ENCODE results near the gene CLRN3.

Gene CLRN3

GRCh38 chr10:127866276-127867013, 26.3 kb downstream of the CLRN3 start:
- peaks cover 11% of the 10 kb centered on the region for H3K9me3 ChIP-seq (ENCODE audit: severe bottlenecking)
- no peak overlapping the region for H3K27ac ChIP-seq (ENCODE audit: poor library complexity, severe bottlenecking)
- no peak for DNase-seq (ENCODE audit: low spot score)
- no peak for ATAC-seq (ENCODE audit: low read depth)
- TF ChIP-seq, protein P1, sequence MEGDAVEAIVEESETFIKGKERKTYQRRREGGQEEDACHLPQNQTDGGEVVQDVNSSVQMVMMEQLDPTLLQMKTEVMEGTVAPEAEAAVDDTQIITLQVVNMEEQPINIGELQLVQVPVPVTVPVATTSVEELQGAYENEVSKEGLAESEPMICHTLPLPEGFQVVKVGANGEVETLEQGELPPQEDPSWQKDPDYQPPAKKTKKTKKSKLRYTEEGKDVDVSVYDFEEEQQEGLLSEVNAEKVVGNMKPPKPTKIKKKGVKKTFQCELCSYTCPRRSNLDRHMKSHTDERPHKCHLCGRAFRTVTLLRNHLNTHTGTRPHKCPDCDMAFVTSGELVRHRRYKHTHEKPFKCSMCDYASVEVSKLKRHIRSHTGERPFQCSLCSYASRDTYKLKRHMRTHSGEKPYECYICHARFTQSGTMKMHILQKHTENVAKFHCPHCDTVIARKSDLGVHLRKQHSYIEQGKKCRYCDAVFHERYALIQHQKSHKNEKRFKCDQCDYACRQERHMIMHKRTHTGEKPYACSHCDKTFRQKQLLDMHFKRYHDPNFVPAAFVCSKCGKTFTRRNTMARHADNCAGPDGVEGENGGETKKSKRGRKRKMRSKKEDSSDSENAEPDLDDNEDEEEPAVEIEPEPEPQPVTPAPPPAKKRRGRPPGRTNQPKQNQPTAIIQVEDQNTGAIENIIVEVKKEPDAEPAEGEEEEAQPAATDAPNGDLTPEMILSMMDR (IDR thresholded peaks at IDR 0.05; ENCODE audit: poor library complexity, severe bottlenecking), result no peak
- no peaks in the 10 kb centered on the region for H3K4me1 ChIP-seq (ENCODE audit: insufficient read depth, poor library complexity, severe bottlenecking)
- peaks cover 3% of the 10 kb centered on the region for H3K27me3 ChIP-seq (ENCODE audit: insufficient read depth, poor library complexity, severe bottlenecking)
- H3K36me3 ChIP-seq (ENCODE audit: low read depth), result no peaks in the 10 kb centered on the region
- H3K4me3 ChIP-seq (ENCODE audit: severe bottlenecking), result no peak overlapping the region

DNA sequence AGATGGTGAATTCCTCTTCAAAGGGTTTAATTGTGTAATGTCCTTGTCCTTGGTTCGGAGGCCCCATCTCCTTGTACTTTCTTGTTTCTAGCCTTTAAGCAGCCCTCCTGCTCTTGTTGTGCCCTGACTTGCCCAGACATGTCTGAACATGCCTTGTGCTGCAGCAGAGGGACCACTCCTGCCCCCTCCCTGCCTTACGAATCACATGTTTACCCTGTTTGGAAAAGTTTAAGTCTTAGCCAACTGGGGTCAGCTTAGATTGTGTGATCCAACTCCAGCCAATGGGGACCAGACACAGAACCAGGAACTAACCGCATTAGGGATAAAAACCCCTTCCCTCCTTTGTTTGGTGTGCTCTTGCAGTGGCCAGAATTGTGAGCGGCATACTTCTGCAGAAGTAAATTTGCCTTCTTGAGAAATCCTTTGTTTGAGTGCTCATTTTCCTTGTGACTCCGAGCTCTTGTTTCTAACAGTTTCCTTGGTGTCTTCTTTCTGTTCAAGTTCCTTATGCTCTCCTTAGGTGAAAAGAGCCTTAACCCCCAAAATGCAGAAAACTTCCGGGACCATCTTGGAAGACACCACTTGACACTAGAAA, 29.4 kb downstream of the CLRN3 start:
- DNase-seq (ENCODE audit: low spot score) (no peak), ATAC-seq (ENCODE audit: low read depth) (no peak)
- Histone ChIP-seq H3K9me3 (ENCODE audit: severe bottlenecking) (peaks cover 2% of the 10 kb centered on the region), H3K27me3 (ENCODE audit: insufficient read depth, poor library complexity, severe bottlenecking) (peaks cover 3% of the 10 kb centered on the region), H3K27ac (ENCODE audit: poor library complexity, severe bottlenecking) (no peak overlapping the region), H3K4me1 (ENCODE audit: insufficient read depth, poor library complexity, severe bottlenecking) (no peaks in the 10 kb centered on the region), H3K4me3 (ENCODE audit: severe bottlenecking) (no peak overlapping the region), H3K36me3 (ENCODE audit: low read depth) (no peaks in the 10 kb centered on the region)
- TF ChIP-seq, protein P1 (IDR thresholded peaks at IDR 0.05; ENCODE audit: poor library complexity, severe bottlenecking), result no peak

DNA sequence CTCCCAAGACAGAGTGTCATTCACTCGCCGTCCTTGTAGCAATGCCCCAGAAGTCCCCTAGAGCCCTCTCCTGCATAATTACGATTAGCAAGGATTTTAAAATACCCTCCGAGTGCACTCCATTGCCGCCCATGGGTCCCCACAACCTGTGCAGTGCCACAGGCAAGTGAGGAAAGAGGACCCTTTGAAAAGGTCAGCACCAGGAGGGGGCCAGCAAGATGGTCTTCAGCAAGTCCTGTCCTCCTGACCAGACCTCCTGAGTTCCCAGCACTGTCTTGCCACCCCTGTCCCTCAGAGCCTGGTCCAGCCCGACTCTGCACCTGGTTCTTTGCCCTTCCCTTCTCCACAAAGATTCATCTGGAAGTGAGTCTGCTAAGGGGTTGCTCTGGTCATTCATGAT, 32.1 kb downstream of the CLRN3 start:
- H3K9me3 ChIP-seq (ENCODE audit: severe bottlenecking), result peaks cover 2% of the 10 kb centered on the region
- no peak for ATAC-seq (ENCODE audit: low read depth)
- H3K4me1 ChIP-seq (ENCODE audit: insufficient read depth, poor library complexity, severe bottlenecking), result no peaks in the 10 kb centered on the region
- H3K27me3 ChIP-seq (ENCODE audit: insufficient read depth, poor library complexity, severe bottlenecking), result no peaks in the 10 kb centered on the region
- H3K4me3 ChIP-seq (ENCODE audit: severe bottlenecking), result no peak overlapping the region
- TF ChIP-seq, protein P1 (IDR thresholded peaks at IDR 0.05; ENCODE audit: poor library complexity, severe bottlenecking), result no peak
- no peak overlapping the region for H3K27ac ChIP-seq (ENCODE audit: poor library complexity, severe bottlenecking)
- DNase-seq (ENCODE audit: low spot score), result no peak
- H3K36me3 ChIP-seq (ENCODE audit: low read depth), result no peaks in the 10 kb centered on the region

DNA sequence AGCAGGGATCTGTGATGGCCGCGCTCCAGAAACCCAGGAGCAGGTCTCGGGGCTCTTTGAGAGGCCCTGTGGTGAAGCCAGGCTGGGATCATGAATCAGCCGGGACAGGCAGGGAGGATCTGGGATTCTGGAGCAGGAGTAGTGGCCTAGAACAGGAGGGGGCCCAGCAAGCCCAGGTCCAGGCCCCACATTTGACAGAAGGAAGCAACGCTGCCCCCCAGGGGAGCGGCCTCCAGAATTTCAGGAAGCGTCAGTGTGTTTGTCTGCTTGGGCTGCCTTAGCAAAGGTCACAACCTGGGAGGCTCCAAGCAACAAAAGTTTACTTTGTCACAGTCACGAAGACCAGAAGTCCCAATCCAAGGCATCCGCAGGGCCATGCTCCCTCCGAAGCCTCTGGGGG, 36.8 kb downstream of the CLRN3 start:
- Histone ChIP-seq H3K4me1 (ENCODE audit: insufficient read depth, poor library complexity, severe bottlenecking) (no peaks in the 10 kb centered on the region), H3K27ac (ENCODE audit: poor library complexity, severe bottlenecking) (no peak overlapping the region), H3K36me3 (ENCODE audit: low read depth) (no peaks in the 10 kb centered on the region), H3K27me3 (ENCODE audit: insufficient read depth, poor library complexity, severe bottlenecking) (peaks cover 4% of the 10 kb centered on the region), H3K9me3 (ENCODE audit: severe bottlenecking) (no peaks in the 10 kb centered on the region), H3K4me3 (ENCODE audit: severe bottlenecking) (no peak overlapping the region)
- TF ChIP-seq, protein P1 (IDR thresholded peaks at IDR 0.05; ENCODE audit: poor library complexity, severe bottlenecking), result no peak
- no peak for ATAC-seq (ENCODE audit: low read depth)
- DNase-seq (ENCODE audit: low spot score), result no peak

DNA sequence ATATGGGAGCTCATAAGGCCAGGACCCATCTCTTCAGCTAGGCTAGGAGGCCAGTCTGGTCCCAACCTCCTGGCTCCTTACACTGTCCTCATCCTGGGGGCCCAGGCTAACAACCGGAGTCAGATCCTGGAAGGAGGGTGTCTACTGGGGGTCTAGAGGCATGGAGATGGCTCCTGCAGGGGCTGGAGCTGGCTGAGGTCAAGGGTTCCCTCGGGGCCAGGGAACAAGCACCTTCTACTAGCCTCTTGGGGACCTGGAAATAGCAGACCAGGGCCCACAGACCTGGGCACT, 37.2 kb downstream of the CLRN3 start:
- Histone ChIP-seq H3K4me1 (ENCODE audit: insufficient read depth, poor library complexity, severe bottlenecking) (no peaks in the 10 kb centered on the region), H3K4me3 (ENCODE audit: severe bottlenecking) (no peak overlapping the region), H3K9me3 (ENCODE audit: severe bottlenecking) (no peaks in the 10 kb centered on the region), H3K36me3 (ENCODE audit: low read depth) (no peaks in the 10 kb centered on the region), H3K27ac (ENCODE audit: poor library complexity, severe bottlenecking) (no peak overlapping the region), H3K27me3 (ENCODE audit: insufficient read depth, poor library complexity, severe bottlenecking) (peaks cover 4% of the 10 kb centered on the region)
- DNase-seq (ENCODE audit: low spot score) (no peak), ATAC-seq (ENCODE audit: low read depth) (no peak)
- TF ChIP-seq, protein P1 (IDR thresholded peaks at IDR 0.05; ENCODE audit: poor library complexity, severe bottlenecking), result no peak

All from RWPE2 (cell line).